ENCODE data around the gene TNF.
"Not testable (repeated sequence)": the region's sequence is repeated elsewhere in the genome, so short reads cannot be mapped to it uniquely, and the experiment has no call there.

TNF gene

GRCh38 chr6:31588871-31589650 lies 13.7 kb downstream of the TNF start:
- DNase-seq = no peak

- not testable (repeated sequence) for DNase-seq
These were observed 15.3 kb downstream of the TNF start for GRCh38 chr6:31590691-31591090.

- DNase-seq = no peak
These were observed 17.0 kb downstream of the TNF start for GRCh38 chr6:31592396-31592771.

GRCh38 chr6:31597006-31597405 lies 21.6 kb downstream of the TNF start:
- DNase-seq = peak in 2 of 3 experiments; percentile 6 to 36

GRCh38 chr6:31607317-31607716 lies 32.0 kb downstream of the TNF start:
- no peak for DNase-seq

- DNase-seq = peak in 2 of 3 experiments; percentile 54 to 78
These were observed 34.4 kb downstream of the TNF start for GRCh38 chr6:31609519-31610406.

- no peak for DNase-seq
These were observed 35.6 kb downstream of the TNF start for GRCh38 chr6:31610968-31611367.

- no peak for DNase-seq
These were observed 38.8 kb downstream of the TNF start for GRCh38 chr6:31614075-31614619.

GRCh38 chr6:31614684-31615578 lies 39.6 kb downstream of the TNF start, which contains the start of gene AIF1:
Gene AIF1 (plus strand): TSS chr6:31615234. CDS start chr6:31615330, 96 bp downstream.
- DNase-seq = no peak

- DNase-seq = no peak
These were observed 40.4 kb downstream of the TNF start for GRCh38 chr6:31615748-31616147.

- DNase-seq = no peak
These were observed 41.6 kb downstream of the TNF start for GRCh38 chr6:31617010-31617409.

- peak; percentile 99 to 100 (median 99) for DNase-seq
These were observed 44.6 kb downstream of the TNF start for GRCh38 chr6:31619805-31620585.

- DNase-seq = peak; percentile 91 to 100 (median 99)
These were observed 45.4 kb downstream of the TNF start, which contains the start of gene PRRC2A for GRCh38 chr6:31620586-31621319. Gene PRRC2A (plus strand): TSS chr6:31620715. CDS start chr6:31622790, 2,075 bp downstream.

GRCh38 chr6:31621320-31621939 lies 46.1 kb downstream of the TNF start:
- peak in 1 of 3 experiments; percentile 56 for DNase-seq

- DNase-seq = no peak
These were observed 46.6 kb downstream of the TNF start for GRCh38 chr6:31621991-31622390.

GRCh38 chr6:31622684-31623091 lies 47.3 kb downstream of the TNF start:
- DNase-seq = no peak

- DNase-seq = no peak
These were observed 48.7 kb downstream of the TNF start for GRCh38 chr6:31624070-31624469.

GRCh38 chr6:31626952-31627351 lies 51.6 kb downstream of the TNF start:
- DNase-seq = no peak

- no peak for DNase-seq
These were observed 52.4 kb downstream of the TNF start for GRCh38 chr6:31627690-31628287.
